OCI-LY7 (cell line): ENCODE measurements around the gene PGC. TPM values are rescaled to one million over a fixed set of nuclear protein-coding genes. Genes with fewer than 3 reads are reported as not detected.

Experiments used
- BruUV-seq: library from RNA; stranded (reverse); fragments of 400-500 nt; replicated peaks from 2 replicates; lab custom pipeline; 2021; lab: Mats Ljungman, UMichigan
- CTCF ChIA-PET: fragments of 300-600 bp; sonication (Branson Sonifier 250); formaldehyde crosslinking; loops from one replicate; lab custom pipeline; 2022; ENCODE audit warnings: antibody characterized with exemption; ENCODE audit not compliant: unreplicated experiment; lab: Charles Lee
- POLR2A ChIA-PET: fragments of 300-600 bp; sonication (Branson Sonifier 250); formaldehyde crosslinking; loops from one replicate; lab custom pipeline; 2022; ENCODE audit warnings: antibody characterized with exemption; lab: Charles Lee
- DNase-seq: peaks from one replicate; pipeline ENCODE4 v3.0.0-alpha.2; 2015; ENCODE audit warnings: low spot score
- H2AFZ ChIP-seq: fragments of 200-600 bp; sonication (generic), shearing (Covaris generic); 2 replicates; pipeline ENCODE4 v1.6.1; 2014; ENCODE audit warnings: mild to moderate bottlenecking, antibody characterized with exemption, low read length, moderate library complexity
- H3K27ac ChIP-seq: fragments of 200-600 bp; sonication (generic); 2 replicates; pipeline ENCODE4 v1.5.1; 2014; ENCODE audit warnings: mixed run types, low read depth, mild to moderate bottlenecking, moderate library complexity, low read length, inconsistent platforms; ENCODE audit not compliant: poor library complexity, severe bottlenecking
- H3K36me3 ChIP-seq: fragments of 200-600 bp; sonication (generic); 2 replicates; pipeline ENCODE4 v1.6.1; 2014; ENCODE audit warnings: mild to moderate bottlenecking, antibody characterized with exemption, low read length, moderate library complexity, mixed read lengths; ENCODE audit not compliant: insufficient read depth
- H3K4me1 ChIP-seq: fragments of 200-600 bp; sonication (generic); 2 replicates; pipeline ENCODE4 v1.5.1; 2014; ENCODE audit warnings: mild to moderate bottlenecking, low read length; ENCODE audit not compliant: insufficient read depth, poor library complexity, severe bottlenecking
- H3K4me2 ChIP-seq: fragments of 200-600 bp; sonication (generic); 2 replicates; pipeline ENCODE4 v1.6.1; 2014; ENCODE audit warnings: mild to moderate bottlenecking, low read length
- H3K4me3 ChIP-seq: fragments of 200-600 bp; sonication (generic); 2 replicates; pipeline ENCODE4 v1.5.1; 2014; ENCODE audit warnings: mild to moderate bottlenecking, low read depth, low read length; ENCODE audit not compliant: poor library complexity, severe bottlenecking
- H3K79me2 ChIP-seq: fragments of 200-600 bp; sonication (generic); 2 replicates; pipeline ENCODE4 v1.6.1; 2016; ENCODE audit warnings: low read depth, mild to moderate bottlenecking, low read length, moderate library complexity, mixed read lengths; ENCODE audit not compliant: insufficient read depth
- H3K9me2 ChIP-seq: fragments of 200-600 bp; sonication (generic); 2 replicates; pipeline ENCODE4 v1.6.1; 2016; ENCODE audit warnings: mild to moderate bottlenecking, low read length, mixed read lengths; ENCODE audit not compliant: insufficient read depth
- H3K9me3 ChIP-seq: fragments of 200-600 bp; sonication (generic); 2 replicates; pipeline ENCODE4 v1.6.1; 2014; ENCODE audit warnings: mild to moderate bottlenecking, mixed run types, low read length, mixed read lengths
- H4K20me1 ChIP-seq: fragments of 200-600 bp; sonication (generic); 2 replicates; pipeline ENCODE4 v1.6.1; 2014; ENCODE audit warnings: mild to moderate bottlenecking, antibody characterized with exemption, low read length, moderate library complexity, mixed read lengths; ENCODE audit not compliant: insufficient read depth
- CTCF ChIP-seq: fragments of 200-600 bp; sonication (generic); conservative IDR thresholded peaks from 2 replicates; pipeline ENCODE4 v1.5.1; 2014; ENCODE audit warnings: mild to moderate bottlenecking, antibody characterized with exemption, low read length, moderate library complexity, mixed read lengths
- EZH2phosphoT487 ChIP-seq: fragments of 200-600 bp; sonication (generic); IDR thresholded peaks from 2 replicates; pipeline ENCODE4 v1.6.1; 2018; ENCODE audit warnings: low read depth, borderline replicate concordance, mild to moderate bottlenecking, mixed run types, antibody characterized with exemption, low read length, moderate library complexity, mixed read lengths
- intact Hi-C: fragments of 100-400 bp; cut with micrococcal nuclease; formaldehyde crosslinking; loops from one replicate; pipeline ENCODE4 v1.10.0; 2022; ENCODE audit not compliant: unreplicated experiment
- total RNA-seq, 2 experiments: library from RNA; depleted of rRNA in 1 of 2; stranded (reverse); fragments of >200 nt in 1 of 2; shearing (Covaris generic) in 1 of 2; gene quantifications; 2 replicates each; pipeline ENCODE4 v1.2.3, GENCODE V29; 2014 to 2022

The PGC gene
- total RNA-seq, 2 experiments from 2014 or later: not detected

- peaks cover 87% of the 10 kb centered on the region for H3K4me1 ChIP-seq
- peaks cover 9% of the 10 kb centered on the region; the same call in 1 of the 2 replicates for H3K36me3 ChIP-seq
- H3K27ac ChIP-seq: peak overlapping the region; percentile 63
- H2AFZ ChIP-seq: no peak overlapping the region
- peak overlapping the region; percentile 29 for H3K4me3 ChIP-seq
- POLR2A ChIA-PET: interaction anchor here (0.9 to 6.5 kb wide), 3 partner anchors 11 to 16 kb away, joined by 3 to 65 read pairs (median 19); no protein-coding TSS in a partner anchor
- H4K20me1 ChIP-seq: no peaks in the 10 kb centered on the region; the same call in 1 of the 2 replicates
- peak overlapping the region; percentile 59 for H3K4me2 ChIP-seq
- TF ChIP-seq CTCF (no peak), EZH2phosphoT487 (no peak)
- intact Hi-C loops: no loop called here
- H3K9me3 ChIP-seq: no peaks in the 10 kb centered on the region
- BruUV-seq: no TSS peak
- H3K9me2 ChIP-seq: no peaks in the 10 kb centered on the region
- CTCF ChIA-PET: interaction anchor here (0.6 to 3.4 kb wide), 6 partner anchors 10 to 1504 kb away, joined by 3 to 33 read pairs (median 4); no protein-coding TSS in a partner anchor
- peaks cover 69% of the 10 kb centered on the region for H3K79me2 ChIP-seq
- DNase-seq: no peak
Measured at GRCh38 chr6:41717392-41717736, 29.8 kb downstream of the PGC start.

- Histone ChIP-seq H3K9me2 (no peaks in the 10 kb centered on the region), H3K79me2 (peaks cover 63% of the 10 kb centered on the region), H3K4me2 (peak overlapping the region; percentile 59), H3K27ac (peak overlapping the region; percentile 63), H3K4me3 (peak overlapping the region; percentile 29), H4K20me1 (no peaks in the 10 kb centered on the region; the same call in 1 of the 2 replicates), H3K4me1 (peaks cover 81% of the 10 kb centered on the region), H3K9me3 (no peaks in the 10 kb centered on the region), H3K36me3 (peaks cover 9% of the 10 kb centered on the region; the same call in 1 of the 2 replicates), H2AFZ (no peak overlapping the region)
- ChIA-PET POLR2A (interaction anchor here (0.9 to 6.5 kb wide), 5 partner anchors 11 to 17 kb away, joined by 3 to 65 read pairs (median 15); no protein-coding TSS in a partner anchor), CTCF (interaction anchor here (0.6 to 3.4 kb wide), 6 partner anchors 9 to 1505 kb away, joined by 3 to 33 read pairs (median 4); partner anchors contain the start of gene TOMM6)
- peak; percentile 41 for DNase-seq
- intact Hi-C loops: no loop called here
- TF ChIP-seq CTCF (no peak), EZH2phosphoT487 (no peak)
- no TSS peak for BruUV-seq
Measured at GRCh38 chr6:41716516-41717391, 30.4 kb downstream of the PGC start.
